ENCODE measurements around the gene ACLY. TPM values are rescaled to one million over a fixed set of nuclear protein-coding genes. Genes with fewer than 3 reads are reported as not detected.

Gene ACLY
- total RNA-seq, 1 experiment from 2014 or later = 350 TPM

- DNase-seq (ENCODE audit: low spot score) (no peak), ATAC-seq (no peak)
- CTCF ChIA-PET = interaction anchor here (1.1 to 2.4 kb wide), 3 partner anchors 11 to 35 kb away, joined by 4 to 11 read pairs (median 6); partner anchors contain the start of gene JUP
- Mint-ChIP-seq H3K9me3 (no peaks in the 10 kb centered on the region), H3K36me3 (peaks cover 26% of the 10 kb centered on the region), H3K4me1 (peaks cover 16% of the 10 kb centered on the region), H3K27ac (no peak overlapping the region), H3K4me3 (no peak overlapping the region), H3K27me3 (ENCODE audit: low read depth) (no peaks in the 10 kb centered on the region; the same call in 1 of the 2 replicates)
- TF ChIP-seq IRF1 (CRISPR knock-in tag; IDR thresholded peaks at IDR 0.05) = no peak
- no peak for TF ChIP-seq CBFB (CRISPR knock-in tag; IDR thresholded peaks at IDR 0.05; ENCODE audit: low read depth)
- no peak for TF ChIP-seq E2F1 (CRISPR knock-in tag; IDR thresholded peaks at IDR 0.05)
- TF ChIP-seq USF1 (CRISPR knock-in tag; IDR thresholded peaks at IDR 0.05) = no peak
- no peak for TF ChIP-seq TEAD1 (CRISPR knock-in tag; IDR thresholded peaks at IDR 0.05)
- TF ChIP-seq ZNF396 (CRISPR knock-in tag; IDR thresholded peaks at IDR 0.05; ENCODE audit: borderline replicate concordance) = no peak
- TF ChIP-seq TP53 (CRISPR knock-in tag; IDR thresholded peaks at IDR 0.05) = no peak
- no peak for TF ChIP-seq ZNF121 (CRISPR knock-in tag; IDR thresholded peaks at IDR 0.05)
- no peak for TF ChIP-seq NFATC4 (CRISPR knock-in tag; IDR thresholded peaks at IDR 0.05)
- no peak for TF ChIP-seq MXD4 (CRISPR knock-in tag; IDR thresholded peaks at IDR 0.05; ENCODE audit: borderline replicate concordance)
- no peak for TF ChIP-seq ARID4B (CRISPR knock-in tag; IDR thresholded peaks at IDR 0.05; ENCODE audit: borderline replicate concordance)
- no peak for TF ChIP-seq PREB (CRISPR knock-in tag; IDR thresholded peaks at IDR 0.05; ENCODE audit: borderline replicate concordance)
- TF ChIP-seq PRDM15 (CRISPR knock-in tag; IDR thresholded peaks at IDR 0.05) = no peak
- no peak for TF ChIP-seq FOXJ3 (CRISPR knock-in tag; IDR thresholded peaks at IDR 0.05; ENCODE audit: borderline replicate concordance)
- TF ChIP-seq ERG (CRISPR knock-in tag; IDR thresholded peaks at IDR 0.05) = no peak
- TF ChIP-seq ZNF671 (CRISPR knock-in tag; IDR thresholded peaks at IDR 0.05) = no peak
- TF ChIP-seq ZSCAN18 (CRISPR knock-in tag; IDR thresholded peaks at IDR 0.05) = no peak
- no peak for TF ChIP-seq TCF7 (CRISPR knock-in tag; IDR thresholded peaks at IDR 0.05; ENCODE audit: low read depth)
- POLR2A ChIA-PET = no interaction called here
Measured at GRCh38 chr17:41821776-41822175, 97.0 kb downstream of the ACLY start.
